Activated naive CD8-positive, alpha-beta T cell treated with anti-CD3 and anti-CD28 coated beads, Interleukin-2, amount 10 ng/mL, durations not matched to agents 7 days and 5 days (primary cell): Measurements from ENCODE around the gene PLD1. TPM values are rescaled to one million over a fixed set of nuclear protein-coding genes. Genes with fewer than 3 reads are reported as not detected.

ENCODE experiments used
- ATAC-seq: fragments of 150-1000 bp; cut with Tn5 transposase; one replicate; pipeline ENCODE4 v1.10.0; 2021; ENCODE audit warnings: low read depth, moderate library complexity
- POLR2A ChIA-PET: fragments of 350-600 bp; sonication (Branson Sonifier 250); formaldehyde crosslinking; loops from one replicate; lab custom pipeline; 2021; ENCODE audit warnings: antibody characterized with exemption; lab: Charles Lee
- DNase-seq: peaks from one replicate; pipeline ENCODE4 v3.0.0; 2021
- H3K27ac Mint-ChIP-seq: one replicate; pipeline ENCODE4 v1.8.0; 2022; ENCODE audit warnings: mild to moderate bottlenecking, mixed read lengths
- H3K27me3 Mint-ChIP-seq: one replicate; pipeline ENCODE4 v1.8.0; 2022; ENCODE audit warnings: mild to moderate bottlenecking, moderate library complexity, mixed read lengths
- H3K36me3 Mint-ChIP-seq: one replicate; pipeline ENCODE4 v1.8.0; 2021; ENCODE audit warnings: mild to moderate bottlenecking, mixed read lengths
- H3K4me1 Mint-ChIP-seq: one replicate; pipeline ENCODE4 v1.8.0; 2021; ENCODE audit warnings: mixed read lengths
- H3K4me3 Mint-ChIP-seq: one replicate; pipeline ENCODE4 v1.8.0; 2022; ENCODE audit warnings: mild to moderate bottlenecking, moderate library complexity, mixed read lengths
- H3K9me3 Mint-ChIP-seq: one replicate; pipeline ENCODE4 v1.8.0; 2021; ENCODE audit warnings: mixed read lengths
- total RNA-seq, 2 experiments: library from RNA; stranded (reverse); gene quantifications; one replicate each; pipeline ENCODE4 v1.2.3, GENCODE V29; 2021

PLD1 gene
- total RNA-seq, 2 experiments from 2014 or later, result 1.0 to 1.7 TPM

DNA sequence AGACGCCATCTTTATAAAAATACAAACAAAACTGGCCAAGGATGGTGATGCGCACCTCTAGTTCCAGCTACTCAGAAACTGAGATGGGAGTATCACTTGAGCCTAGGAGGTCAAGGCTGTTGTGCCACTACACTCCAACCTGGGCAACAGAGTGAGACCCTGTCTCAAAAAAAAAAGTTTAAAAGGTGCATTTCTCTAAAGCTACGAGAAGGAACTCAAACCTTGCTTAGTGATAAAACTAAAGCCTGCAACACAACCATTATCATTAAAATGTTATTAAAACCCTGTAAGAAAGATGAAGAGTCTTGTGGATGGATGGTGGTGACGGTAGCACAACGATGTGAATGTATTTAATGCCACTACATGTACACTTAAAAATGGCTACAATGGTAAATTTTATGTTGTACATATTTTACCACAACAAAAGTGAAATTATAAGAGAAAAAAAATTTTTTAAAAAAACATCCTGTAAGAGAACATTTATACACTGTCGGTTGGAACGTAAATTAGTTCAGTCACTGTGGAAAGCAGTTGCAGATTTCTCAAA, 3.1 kb downstream of the PLD1 start:
- H3K27ac Mint-ChIP-seq, result no peak overlapping the region
- POLR2A ChIA-PET, result no interaction called here

DNA sequence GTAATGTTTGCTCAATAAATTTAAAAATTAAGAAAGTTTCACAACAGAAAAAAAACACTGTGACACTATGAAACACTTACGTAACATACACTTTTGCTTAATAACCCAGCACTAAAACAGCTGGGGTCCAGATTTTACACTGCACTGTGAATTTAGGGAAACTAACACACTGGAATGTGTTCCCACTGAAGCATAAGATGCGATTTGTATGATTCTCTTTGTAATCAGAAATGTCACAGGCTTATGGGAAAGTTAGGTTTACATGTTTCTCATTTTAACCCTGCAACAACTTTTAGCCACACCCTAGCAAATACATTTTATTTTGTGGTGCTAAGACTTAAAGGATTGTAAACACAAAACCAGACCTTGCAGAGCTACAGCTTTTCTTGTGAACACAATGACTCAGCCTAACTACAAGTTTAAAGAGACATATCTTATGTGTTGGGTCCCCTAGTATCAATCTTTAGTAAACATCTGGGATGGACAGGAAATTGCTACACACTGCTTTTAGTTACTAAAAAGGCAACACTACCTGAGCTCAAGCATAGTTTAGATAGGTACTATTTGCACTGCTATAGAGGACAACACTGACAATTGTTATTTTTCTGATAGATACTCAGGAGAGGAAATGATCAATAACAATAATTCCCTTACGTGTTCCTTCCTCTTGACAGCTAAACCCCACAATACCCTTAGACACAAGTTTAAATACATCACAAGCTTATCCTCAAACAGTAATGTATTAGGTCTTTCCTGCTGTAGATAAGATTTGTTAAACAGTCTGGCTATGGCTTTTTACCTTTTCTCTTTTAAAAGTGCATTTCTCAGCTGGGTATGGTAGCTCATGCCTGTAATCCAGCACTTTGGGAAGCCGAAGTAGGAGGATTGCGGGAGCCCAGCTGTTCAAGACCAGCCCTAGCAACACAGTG, 3.8 kb downstream of the PLD1 start:
- DNase-seq (no peak), ATAC-seq (no peak)
- POLR2A ChIA-PET, result no interaction called here
- H3K36me3 Mint-ChIP-seq, result no peaks in the 10 kb centered on the region
- H3K27me3 Mint-ChIP-seq, result peaks cover 50% of the 10 kb centered on the region
- no peak overlapping the region for H3K4me3 Mint-ChIP-seq
- no peaks in the 10 kb centered on the region for H3K9me3 Mint-ChIP-seq
- H3K27ac Mint-ChIP-seq, result no peak overlapping the region
- H3K4me1 Mint-ChIP-seq, result peaks cover 12% of the 10 kb centered on the region

More for the DNA sequence above, 3.1 kb downstream of the PLD1 start:
- no peaks in the 10 kb centered on the region for H3K36me3 Mint-ChIP-seq
- H3K27me3 Mint-ChIP-seq, result peaks cover 54% of the 10 kb centered on the region
- no peak for DNase-seq
- no peak for ATAC-seq
- H3K4me1 Mint-ChIP-seq, result peaks cover 12% of the 10 kb centered on the region
- H3K4me3 Mint-ChIP-seq, result no peak overlapping the region
- no peaks in the 10 kb centered on the region for H3K9me3 Mint-ChIP-seq

DNA sequence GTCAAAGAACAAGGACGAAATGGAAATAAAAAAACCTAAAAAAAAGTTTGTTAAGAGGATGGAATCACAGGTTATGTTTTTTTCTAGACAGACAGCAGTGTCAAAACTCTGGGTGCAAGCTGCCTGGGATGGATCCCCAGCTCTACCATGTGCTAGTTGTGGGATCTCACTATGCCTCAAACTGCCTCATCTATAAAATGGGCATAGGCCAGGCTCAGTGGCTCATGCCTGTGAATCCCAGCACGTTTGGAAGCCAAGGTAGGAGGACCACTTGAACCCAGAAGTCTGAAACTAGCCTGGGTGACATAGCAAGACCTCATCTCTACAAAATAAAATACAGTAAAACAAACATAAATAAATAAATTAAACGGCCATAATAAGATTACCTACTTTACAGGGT, 4.6 kb downstream of the PLD1 start:
- ATAC-seq (no peak), DNase-seq (no peak)
- peaks cover 11% of the 10 kb centered on the region for H3K4me1 Mint-ChIP-seq
- peaks cover 42% of the 10 kb centered on the region for H3K27me3 Mint-ChIP-seq
- no peak overlapping the region for H3K4me3 Mint-ChIP-seq
- no peaks in the 10 kb centered on the region for H3K36me3 Mint-ChIP-seq
- H3K27ac Mint-ChIP-seq, result no peak overlapping the region
- POLR2A ChIA-PET, result no interaction called here
- no peaks in the 10 kb centered on the region for H3K9me3 Mint-ChIP-seq

DNA sequence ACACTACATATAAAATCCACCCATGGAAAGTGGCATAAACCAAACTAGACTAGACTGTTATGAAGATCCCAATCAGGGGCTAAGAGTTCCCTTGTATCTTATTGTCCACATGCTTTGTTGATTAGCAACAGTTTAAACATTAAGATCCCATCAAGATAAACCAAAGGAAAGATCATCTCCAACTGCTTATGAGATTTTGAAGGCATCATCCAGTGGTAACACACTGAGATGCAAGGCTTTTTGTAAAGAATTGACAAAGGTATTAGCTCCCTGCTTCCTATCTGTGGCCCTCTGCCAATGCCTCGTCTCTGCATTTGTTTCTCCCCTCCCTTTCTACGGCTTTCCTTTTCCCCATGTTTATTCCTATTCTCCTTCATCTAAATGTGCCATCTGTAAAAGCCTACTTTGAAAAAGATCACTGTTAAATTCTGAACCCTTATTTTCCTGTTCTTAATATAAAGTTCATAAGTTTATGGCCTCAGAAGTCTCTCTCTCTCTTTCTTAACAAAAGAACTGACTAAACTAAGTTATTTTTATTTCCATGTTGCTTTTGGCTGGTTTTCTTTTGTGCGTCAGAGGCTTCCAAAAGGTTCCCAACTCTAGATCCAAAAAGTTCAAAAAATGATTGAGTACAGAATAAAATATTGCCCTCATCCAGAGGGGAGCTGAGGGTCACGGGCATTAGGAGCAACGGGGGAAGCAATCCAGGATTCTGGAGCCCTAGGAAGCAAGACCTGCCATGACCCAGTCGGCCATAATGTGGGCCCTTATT, 5.5 kb downstream of the PLD1 start:
- no peak overlapping the region for H3K4me3 Mint-ChIP-seq
- POLR2A ChIA-PET, result no interaction called here
- ATAC-seq, result no peak
- H3K27me3 Mint-ChIP-seq, result peaks cover 37% of the 10 kb centered on the region
- no peaks in the 10 kb centered on the region for H3K9me3 Mint-ChIP-seq
- H3K27ac Mint-ChIP-seq, result no peak overlapping the region
- H3K36me3 Mint-ChIP-seq, result no peaks in the 10 kb centered on the region
- peaks cover 8% of the 10 kb centered on the region for H3K4me1 Mint-ChIP-seq
- no peak for DNase-seq

DNA sequence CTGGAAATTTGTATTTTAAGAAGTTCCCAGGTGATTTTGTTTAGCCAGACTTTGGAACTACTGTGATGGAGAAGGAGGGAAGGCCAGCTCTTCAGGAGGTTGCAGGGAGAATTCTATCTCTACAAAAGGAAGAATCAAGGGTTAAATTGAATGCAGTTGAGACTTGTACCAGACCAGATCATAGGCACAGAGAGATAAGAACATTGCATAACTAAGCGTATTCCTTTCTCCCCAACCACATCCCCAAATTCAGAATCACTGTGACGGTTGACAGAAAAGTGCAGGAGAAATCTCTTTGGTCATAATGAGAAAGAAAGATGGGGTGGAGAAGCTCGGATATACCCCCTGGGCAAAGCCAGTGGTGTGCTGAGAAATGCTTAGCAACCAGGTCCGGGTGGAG, 7.2 kb downstream of the PLD1 start:
- no peaks in the 10 kb centered on the region for H3K9me3 Mint-ChIP-seq
- no peak overlapping the region for H3K4me3 Mint-ChIP-seq
- no peaks in the 10 kb centered on the region for H3K36me3 Mint-ChIP-seq
- no peak for DNase-seq
- POLR2A ChIA-PET, result no interaction called here
- ATAC-seq, result no peak
- no peaks in the 10 kb centered on the region for H3K4me1 Mint-ChIP-seq
- H3K27ac Mint-ChIP-seq, result no peak overlapping the region
- peaks cover 28% of the 10 kb centered on the region for H3K27me3 Mint-ChIP-seq

DNA sequence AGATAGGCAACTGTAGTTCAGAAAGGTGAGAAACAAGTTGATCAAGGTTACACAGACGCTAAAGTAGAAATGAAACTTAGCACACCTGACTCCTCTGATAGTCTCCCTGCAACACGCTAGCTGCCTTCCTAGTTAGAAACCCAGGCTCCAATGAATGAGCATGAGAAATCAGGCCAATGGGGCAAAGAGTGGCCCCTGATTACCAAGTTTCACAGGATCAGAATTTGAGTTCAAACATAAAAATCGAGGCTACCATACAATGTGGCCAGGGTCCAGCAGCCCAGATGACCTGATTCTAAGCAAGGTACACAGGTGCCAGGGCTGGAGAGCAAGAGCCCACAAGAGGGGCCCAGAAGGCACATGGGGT, 7.7 kb downstream of the PLD1 start:
- Mint-ChIP-seq H3K9me3 (no peaks in the 10 kb centered on the region), H3K27me3 (peaks cover 25% of the 10 kb centered on the region), H3K36me3 (no peaks in the 10 kb centered on the region), H3K27ac (no peak overlapping the region), H3K4me3 (no peak overlapping the region), H3K4me1 (no peaks in the 10 kb centered on the region)
- DNase-seq, result no peak
- POLR2A ChIA-PET, result no interaction called here
- no peak for ATAC-seq

DNA sequence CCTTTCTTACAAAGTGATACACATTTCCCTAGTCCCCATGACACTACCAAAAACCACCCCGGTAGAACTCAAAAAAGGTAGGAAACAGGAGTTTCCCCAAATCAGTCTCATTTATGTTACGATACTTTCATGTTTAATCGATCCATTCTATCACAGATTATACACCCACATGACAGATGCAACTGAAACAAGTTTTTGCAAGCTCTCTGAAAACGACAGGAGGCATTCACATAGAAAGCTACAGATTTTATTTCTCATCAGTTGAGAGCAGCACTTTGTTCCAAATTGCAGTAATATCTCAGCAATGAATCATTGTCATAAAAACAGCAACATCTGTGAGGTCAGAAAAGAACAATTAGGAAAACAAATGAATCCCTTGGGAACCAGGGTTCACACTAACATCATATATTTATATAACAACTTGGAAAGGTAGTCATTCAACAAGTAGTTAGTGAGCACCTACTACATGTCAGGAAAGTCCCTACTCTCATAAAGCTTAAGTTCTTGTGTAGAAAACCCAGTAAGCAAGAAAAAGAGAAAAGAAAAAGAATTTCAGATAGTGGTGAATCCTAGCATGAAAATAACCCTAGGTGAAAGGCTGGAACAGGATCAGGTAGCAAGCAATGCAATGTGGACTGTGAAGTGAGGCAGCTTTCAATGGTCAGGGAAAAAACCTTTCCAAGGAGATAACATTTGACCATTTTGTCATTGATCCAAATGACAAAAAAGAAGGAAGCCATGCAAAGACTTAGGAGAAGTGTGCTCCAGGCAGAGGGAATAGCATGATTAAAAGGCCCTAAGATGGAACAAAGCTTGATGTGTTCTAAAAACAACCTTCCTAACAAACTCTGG, 8.3 kb downstream of the PLD1 start:
- DNase-seq, result no peak
- ATAC-seq, result no peak
- H3K27ac Mint-ChIP-seq, result no peak overlapping the region
- POLR2A ChIA-PET, result no interaction called here
- no peaks in the 10 kb centered on the region for H3K36me3 Mint-ChIP-seq
- H3K4me3 Mint-ChIP-seq, result no peak overlapping the region
- no peaks in the 10 kb centered on the region for H3K9me3 Mint-ChIP-seq
- peaks cover 20% of the 10 kb centered on the region for H3K27me3 Mint-ChIP-seq
- H3K4me1 Mint-ChIP-seq, result no peaks in the 10 kb centered on the region

DNA sequence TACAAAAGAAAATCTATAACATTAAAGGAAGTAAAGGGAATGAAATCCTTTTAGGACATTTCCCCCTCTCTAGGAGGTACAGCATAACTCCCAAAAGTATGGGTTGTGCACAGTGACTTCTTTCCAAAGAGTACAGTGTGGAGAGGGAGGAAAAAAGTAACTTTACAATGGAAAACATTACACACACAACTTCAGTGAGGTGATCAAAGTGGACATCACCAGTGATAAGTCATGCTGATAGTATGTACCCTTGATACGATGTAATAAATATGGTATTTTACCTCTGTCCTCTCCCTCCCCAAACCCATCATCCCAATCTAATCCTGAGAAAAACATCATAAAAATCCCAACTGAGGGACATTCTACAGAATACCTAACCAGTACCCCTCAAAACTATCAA, 10.8 kb downstream of the PLD1 start:
- H3K36me3 Mint-ChIP-seq, result no peaks in the 10 kb centered on the region
- H3K27ac Mint-ChIP-seq, result no peak overlapping the region
- no peak for ATAC-seq

DNA sequence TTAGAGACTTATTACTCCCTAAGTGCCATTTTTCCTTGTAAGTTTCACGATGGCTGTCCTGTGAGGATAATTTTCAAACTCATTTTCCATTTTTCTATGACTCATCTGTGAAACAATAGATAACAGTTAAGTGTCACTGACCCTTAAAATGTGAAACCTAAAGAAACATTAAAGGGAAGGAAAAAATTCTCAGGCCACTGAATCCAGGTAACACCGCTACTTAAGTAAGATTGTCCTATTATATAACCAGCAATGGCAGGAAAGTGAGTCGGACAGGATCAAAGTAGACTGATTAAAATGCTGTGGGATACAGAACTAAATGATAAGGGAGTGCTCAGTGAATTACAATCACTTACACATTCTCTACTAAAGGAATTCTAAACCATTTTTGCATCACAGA, 12.4 kb downstream of the PLD1 start:
- DNase-seq (no peak), ATAC-seq (no peak)
- H3K4me1 Mint-ChIP-seq, result no peaks in the 10 kb centered on the region
- H3K9me3 Mint-ChIP-seq, result no peaks in the 10 kb centered on the region
- H3K4me3 Mint-ChIP-seq, result no peak overlapping the region
- H3K27ac Mint-ChIP-seq, result no peak overlapping the region
- peaks cover 7% of the 10 kb centered on the region for H3K27me3 Mint-ChIP-seq
- POLR2A ChIA-PET, result no interaction called here
- H3K36me3 Mint-ChIP-seq, result no peaks in the 10 kb centered on the region

More for the DNA sequence above, 10.8 kb downstream of the PLD1 start:
- POLR2A ChIA-PET, result no interaction called here
- H3K27me3 Mint-ChIP-seq, result peaks cover 14% of the 10 kb centered on the region
- no peaks in the 10 kb centered on the region for H3K9me3 Mint-ChIP-seq
- H3K4me1 Mint-ChIP-seq, result no peaks in the 10 kb centered on the region
- no peak for DNase-seq
- H3K4me3 Mint-ChIP-seq, result no peak overlapping the region

DNA sequence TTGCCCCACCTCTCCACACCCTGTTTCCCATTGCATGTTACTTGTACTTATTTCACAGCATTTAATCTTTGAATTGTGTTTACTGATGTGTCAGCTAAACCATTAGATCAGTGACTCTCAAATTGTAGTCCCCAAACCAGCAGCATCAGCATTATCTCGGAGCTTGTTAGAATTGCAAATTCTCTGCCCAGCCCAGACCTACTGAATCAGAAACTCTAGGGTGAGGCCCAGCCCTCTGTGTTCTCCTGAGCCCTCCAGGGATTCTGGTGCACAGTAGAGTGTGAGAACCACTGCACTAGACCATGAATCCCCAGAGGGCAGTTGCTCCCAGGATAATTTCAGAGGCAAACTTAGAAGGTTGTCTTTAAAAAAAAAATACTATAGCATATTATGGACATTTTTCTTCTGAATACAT, 13.0 kb downstream of the PLD1 start:
- POLR2A ChIA-PET, result no interaction called here
- no peaks in the 10 kb centered on the region for H3K9me3 Mint-ChIP-seq
- H3K4me3 Mint-ChIP-seq, result no peak overlapping the region
- H3K27ac Mint-ChIP-seq, result no peak overlapping the region
- DNase-seq (no peak), ATAC-seq (no peak)
- H3K27me3 Mint-ChIP-seq, result peaks cover 3% of the 10 kb centered on the region
- no peaks in the 10 kb centered on the region for H3K36me3 Mint-ChIP-seq
- no peaks in the 10 kb centered on the region for H3K4me1 Mint-ChIP-seq

DNA sequence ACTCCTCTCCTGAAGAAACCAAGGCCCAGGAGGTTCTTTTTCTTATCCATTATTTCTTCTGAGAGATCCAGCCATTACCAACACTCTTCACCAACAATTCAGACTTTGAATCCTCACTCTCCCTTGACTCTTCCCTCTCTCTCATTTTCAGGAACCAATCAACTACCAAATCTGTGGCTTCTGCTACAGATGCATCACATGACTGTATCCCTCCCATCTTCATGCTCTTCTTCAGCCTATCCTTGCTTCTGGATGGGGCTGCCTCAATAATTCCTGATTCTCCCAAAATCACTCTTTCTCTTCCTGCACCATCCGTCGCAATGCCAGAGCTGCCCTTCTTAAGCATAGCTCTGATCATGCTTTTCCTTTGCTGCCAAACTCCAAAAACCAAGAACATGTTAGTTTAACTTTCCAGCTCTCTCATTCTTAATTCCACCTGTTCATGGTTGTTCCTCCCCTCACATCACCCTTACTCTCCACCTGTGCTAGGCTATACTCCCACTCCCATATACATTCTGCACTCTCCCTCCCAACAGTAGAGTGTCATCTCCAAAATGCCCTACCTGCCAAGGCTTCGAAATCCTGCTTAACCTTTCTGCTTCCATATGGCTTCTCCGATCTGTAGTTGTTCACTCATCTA, 13.5 kb downstream of the PLD1 start:
- H3K36me3 Mint-ChIP-seq, result no peaks in the 10 kb centered on the region
- no peak for ATAC-seq
- no peak for DNase-seq
- no peak overlapping the region for H3K27ac Mint-ChIP-seq
- H3K4me1 Mint-ChIP-seq, result no peaks in the 10 kb centered on the region
- peaks cover 6% of the 10 kb centered on the region for H3K27me3 Mint-ChIP-seq
- POLR2A ChIA-PET, result no interaction called here
- H3K9me3 Mint-ChIP-seq, result no peaks in the 10 kb centered on the region
- no peak overlapping the region for H3K4me3 Mint-ChIP-seq

DNA sequence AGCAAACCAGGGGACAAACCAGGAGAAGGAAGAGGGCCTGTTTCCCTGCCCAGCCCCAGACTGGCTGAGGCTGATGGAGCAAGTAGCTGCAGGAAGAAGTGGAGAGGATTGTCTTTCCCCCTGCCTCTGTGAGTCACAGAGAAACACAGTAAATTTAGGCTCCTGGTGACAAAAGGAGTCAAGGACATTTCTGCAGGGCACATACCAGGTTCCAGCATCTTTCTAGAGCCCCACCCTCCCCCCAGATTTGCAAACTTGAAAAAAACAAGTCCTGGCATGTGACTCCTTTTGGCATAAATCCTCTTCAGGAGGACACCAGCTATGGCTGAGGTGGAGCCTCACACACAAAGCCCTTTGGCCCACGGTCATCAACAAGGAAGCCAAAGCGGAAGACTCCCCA, 17.8 kb downstream of the PLD1 start:
- Mint-ChIP-seq H3K27ac (no peak overlapping the region), H3K4me3 (no peak overlapping the region), H3K9me3 (no peaks in the 10 kb centered on the region), H3K36me3 (no peaks in the 10 kb centered on the region), H3K4me1 (no peaks in the 10 kb centered on the region), H3K27me3 (peaks cover 7% of the 10 kb centered on the region)
- POLR2A ChIA-PET, result no interaction called here
- ATAC-seq, result no peak
- DNase-seq, result no peak

DNA sequence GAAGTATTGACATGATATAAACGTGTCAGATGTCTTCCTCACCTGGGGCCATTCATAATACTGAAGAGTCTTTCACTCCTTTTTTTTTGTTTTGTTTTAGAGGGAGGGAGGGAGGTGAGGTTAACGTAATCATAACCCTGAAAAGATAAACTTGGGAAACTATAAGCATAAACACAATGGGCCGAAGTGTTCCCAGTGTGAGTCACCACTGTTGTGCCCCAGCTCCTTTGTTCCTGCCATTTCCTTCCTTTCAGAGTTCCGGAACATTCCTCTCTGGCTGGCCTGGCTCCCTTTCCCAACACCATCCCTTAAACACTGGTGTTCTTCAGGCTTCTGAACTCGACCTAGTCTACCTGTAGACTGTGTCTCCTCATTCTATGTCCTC, 18.6 kb downstream of the PLD1 start:
- no peaks in the 10 kb centered on the region for H3K36me3 Mint-ChIP-seq
- no peak overlapping the region for H3K4me3 Mint-ChIP-seq
- H3K9me3 Mint-ChIP-seq, result no peaks in the 10 kb centered on the region
- peaks cover 7% of the 10 kb centered on the region for H3K27me3 Mint-ChIP-seq
- H3K4me1 Mint-ChIP-seq, result no peaks in the 10 kb centered on the region
- DNase-seq, result no peak
- no peak for ATAC-seq
- no peak overlapping the region for H3K27ac Mint-ChIP-seq
- POLR2A ChIA-PET, result no interaction called here
